Activated T-cell treated with anti-CD3 and anti-CD28 coated beads, Interleukin-2, amount 50 U/mL, for 1 hour (primary cell): ENCODE results near the gene LIN7C.

ENCODE experiments used
- DNase-seq: peaks from one replicate; pipeline ENCODE4 v3.0.0-alpha.2; 2020

LIN7C gene

DNA sequence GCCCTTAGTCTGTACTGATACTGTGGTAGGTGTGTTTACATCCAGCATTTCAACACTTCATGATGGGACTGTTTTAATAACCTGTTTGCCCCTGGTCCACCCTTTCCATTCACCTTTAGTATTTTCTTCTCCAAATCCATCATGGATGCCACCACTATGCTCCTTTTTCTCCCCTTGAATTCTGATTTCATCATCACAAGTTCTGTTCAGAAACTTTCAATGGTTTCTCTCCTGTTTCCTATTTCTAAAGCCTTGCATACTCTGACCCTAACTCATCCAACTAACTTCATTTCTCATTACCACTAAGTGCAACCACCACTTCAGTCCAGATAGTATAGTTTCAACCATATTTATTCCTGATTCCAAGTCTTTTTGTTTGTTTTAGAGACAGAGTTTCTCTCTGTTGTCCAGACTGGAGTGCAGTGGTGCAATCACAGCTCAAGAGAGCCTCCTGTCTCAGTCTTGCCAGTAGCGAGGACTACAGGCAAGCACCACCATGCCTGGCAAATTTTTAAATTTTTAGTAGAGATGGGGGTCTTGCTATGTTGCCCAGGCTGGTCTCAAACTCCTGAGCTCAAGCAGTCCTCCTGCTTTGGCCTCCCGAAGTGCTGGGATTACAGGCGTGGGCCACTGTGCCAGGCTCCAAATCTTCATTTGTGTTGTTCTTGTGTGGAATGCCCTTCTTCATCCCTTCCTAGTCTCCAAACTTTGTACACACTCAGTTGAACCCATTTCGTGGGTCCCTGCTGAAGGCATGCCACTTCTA, 1.2 kb upstream of the LIN7C start:
- no peak for DNase-seq

- DNase-seq: no peak
These were observed 788 bp downstream of the LIN7C start for GRCh38 chr11:27505781-27506180.

DNA sequence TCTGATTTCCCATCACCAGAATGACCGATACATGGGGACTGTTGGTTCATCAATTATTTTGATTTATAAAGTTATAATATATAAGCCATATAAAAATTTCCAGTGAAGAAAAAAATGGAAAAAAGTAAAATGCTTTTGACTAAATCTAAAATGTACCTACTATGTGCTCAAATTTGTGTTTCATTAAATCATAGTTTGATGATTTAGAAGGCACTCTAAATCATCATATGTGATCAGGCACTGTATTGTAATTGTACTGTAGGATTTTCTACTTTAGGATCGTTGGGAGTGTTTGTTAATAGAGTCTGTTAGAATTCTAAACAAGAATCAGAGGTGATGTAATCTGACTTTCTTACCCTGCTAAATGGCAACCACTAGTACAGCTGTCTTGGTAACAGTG, 2.4 kb downstream of the LIN7C start:
- no peak for DNase-seq

DNA sequence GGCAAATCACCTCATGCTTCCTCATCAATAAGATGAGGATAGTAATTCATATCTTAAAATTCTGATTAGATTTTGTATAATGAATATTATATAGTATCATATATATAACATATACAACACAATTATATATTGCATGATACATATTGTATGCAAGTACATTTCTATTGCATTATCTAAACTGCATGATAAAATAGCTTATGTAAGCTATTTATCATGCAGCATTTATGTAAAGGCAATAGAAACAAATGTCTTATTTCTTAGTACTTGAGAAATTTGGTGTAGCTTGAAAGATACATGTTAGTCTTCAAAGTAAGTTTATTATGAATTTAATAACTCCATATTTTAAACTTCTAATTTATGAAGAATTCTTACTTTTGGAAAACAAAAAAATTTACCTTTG, 5.5 kb downstream of the LIN7C start:
- no peak for DNase-seq

GRCh38 chr11:27497911-27498310, 8.7 kb downstream of the LIN7C start:
- no peak for DNase-seq

DNA sequence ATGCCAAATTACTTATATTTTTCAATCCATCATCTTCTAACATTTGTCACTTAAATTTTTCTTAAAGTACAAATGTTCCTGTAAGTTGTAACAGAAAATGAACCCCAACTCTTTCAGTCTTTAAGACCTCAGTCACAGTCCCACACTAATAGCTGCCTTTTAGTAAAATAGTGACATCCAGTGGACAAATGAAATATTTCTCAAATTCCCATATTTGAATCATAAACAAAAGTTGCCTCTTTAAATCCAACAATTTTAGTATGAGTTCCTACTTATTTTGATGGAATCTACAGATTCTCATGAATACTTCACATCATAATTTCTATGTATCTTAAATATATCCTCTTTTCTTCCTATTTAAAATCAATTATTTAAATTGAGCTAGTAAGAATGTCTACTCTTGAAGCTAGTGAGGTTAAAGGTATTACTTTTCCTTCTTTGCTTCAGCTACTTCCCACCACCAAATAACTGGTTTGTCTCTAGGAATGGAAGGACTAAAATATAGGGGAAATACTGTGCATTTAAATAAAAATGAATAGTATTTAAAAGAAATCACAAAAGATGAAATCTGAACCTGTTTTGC, 9.2 kb downstream of the LIN7C start:
- no peak for DNase-seq

- DNase-seq: no peak
These were observed 10.1 kb downstream of the LIN7C start for GRCh38 chr11:27496461-27496860.

DNA sequence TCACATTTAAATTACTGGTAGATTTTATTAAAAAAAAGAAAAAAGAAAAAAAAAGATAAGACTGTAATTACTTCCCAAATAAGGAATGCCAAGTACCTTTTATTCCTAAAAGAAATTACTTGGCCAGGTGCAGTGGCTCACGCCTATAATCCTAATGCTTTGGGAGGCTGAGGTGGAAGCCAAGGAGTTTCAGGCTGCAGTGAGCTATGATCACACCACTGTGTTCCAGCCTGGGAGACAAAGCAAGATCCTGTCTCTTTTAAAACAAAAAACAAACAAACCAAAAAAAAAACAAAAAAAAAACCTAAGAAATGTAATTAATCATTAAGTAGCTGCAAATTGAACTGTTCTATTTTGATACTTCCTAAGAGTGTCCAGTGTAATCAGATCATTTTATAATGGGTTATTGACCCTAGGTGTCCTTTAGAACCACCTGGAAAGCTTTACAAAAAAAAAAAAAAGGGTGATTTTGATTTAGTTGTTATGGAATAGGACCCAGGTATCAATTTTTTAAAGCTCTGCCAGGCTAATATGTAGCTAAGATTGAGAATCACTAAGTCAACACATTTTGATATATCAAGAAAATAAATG, 10.8 kb downstream of the LIN7C start:
- no peak for DNase-seq

- no peak for DNase-seq
These were observed 17.5 kb downstream of the LIN7C start for GRCh38 chr11:27489092-27489491.

DNA sequence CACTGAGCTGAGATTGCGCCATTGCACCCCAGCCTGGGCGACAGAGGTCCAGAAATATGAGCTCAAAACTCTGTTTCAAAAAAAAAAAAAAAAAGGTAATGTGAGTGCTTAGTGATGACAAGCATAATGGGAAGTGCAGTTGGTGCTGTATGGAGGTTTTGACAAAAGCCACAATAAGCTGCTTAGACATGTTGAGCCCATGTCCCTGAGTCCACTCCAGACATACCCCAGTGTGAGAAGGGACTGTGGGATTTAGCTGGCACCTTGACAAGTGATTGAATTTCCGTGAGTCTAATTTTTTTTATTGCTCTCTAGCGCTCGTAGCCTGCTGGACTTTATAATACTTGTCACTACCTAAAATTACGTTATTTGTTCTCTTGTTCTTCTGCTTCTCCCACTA, 18.9 kb downstream of the LIN7C start:
- no peak for DNase-seq

GRCh38 chr11:27485930-27486773, 20.4 kb downstream of the LIN7C start:
- DNase-seq: no peak

DNA sequence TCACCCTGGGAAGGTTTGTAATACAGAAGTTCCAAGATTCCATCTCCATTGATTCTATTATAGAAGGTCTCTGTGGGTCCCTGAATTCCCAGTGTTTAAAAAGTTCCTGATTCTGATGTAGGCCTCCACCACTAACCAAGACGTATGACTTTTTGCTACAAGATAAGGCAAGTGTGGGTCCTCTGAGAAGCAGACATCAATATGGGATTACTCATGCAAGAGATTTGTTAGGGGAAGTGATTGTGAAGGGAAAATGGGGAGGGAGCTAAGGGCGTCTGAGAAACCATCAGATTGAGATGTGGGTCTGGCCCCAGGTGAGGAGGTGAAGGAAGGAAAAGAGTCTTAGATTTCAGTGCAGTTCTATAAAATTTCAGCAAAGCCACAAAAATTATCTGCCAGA, 23.8 kb downstream of the LIN7C start:
- no peak for DNase-seq

- no peak for DNase-seq
These were observed 24.6 kb downstream of the LIN7C start for GRCh38 chr11:27481992-27482391.

DNA sequence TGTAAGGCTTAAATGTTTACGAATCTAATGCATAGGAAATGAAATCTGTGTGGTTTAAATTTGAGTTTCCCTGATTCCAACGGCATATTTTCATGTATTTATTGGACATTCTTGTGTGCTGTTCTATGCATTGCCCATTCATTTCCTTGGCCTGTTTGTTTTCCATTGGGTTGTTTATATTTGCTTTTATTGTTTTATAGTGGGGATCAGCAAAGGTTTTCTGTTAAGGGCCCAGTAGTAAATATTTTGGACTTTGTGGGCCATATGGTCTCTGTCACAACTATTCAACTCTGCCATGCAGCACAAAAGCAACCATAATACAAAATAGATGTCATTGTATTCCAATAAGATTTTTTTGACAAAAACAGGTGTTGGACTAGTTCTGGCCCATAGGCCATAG, 28.7 kb downstream of the LIN7C start:
- no peak for DNase-seq

DNA sequence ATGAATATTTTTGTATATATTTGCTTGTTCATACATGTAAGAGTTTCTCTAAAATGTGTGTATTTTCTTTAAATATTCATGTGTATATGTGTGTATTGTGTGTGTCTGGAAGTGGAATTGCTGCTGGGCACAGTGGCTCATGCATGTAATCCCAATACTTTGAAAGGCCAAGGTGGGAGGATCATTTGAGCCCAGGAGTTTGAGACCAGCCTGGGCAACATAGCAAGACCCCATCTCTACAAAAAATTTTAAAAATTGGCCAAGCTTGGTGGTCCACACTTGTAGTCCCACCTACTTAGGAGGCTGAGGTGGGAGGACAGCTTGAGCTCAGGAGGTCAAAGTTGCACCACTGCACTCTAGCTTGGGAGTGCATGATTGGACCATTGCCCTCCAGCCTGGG, 29.3 kb downstream of the LIN7C start:
- DNase-seq: no peak

DNA sequence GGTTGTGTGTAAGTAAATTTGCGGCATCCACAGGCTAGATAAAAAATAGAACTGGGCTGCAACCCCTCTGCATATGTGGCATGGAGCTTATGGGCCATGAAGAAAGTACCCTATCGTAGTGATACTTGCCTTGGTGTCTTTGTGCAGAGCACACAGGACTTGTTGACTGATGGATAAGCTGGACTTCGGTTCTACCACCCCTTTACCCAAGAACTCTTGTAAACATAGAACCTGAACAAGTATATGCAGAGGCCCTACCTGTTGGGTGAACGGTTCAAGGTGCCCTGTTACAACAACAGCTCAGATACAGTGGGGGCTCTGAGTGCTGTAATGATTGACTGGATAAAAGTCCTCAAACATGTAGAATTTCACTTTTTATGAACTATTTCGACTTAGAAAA, 30.9 kb downstream of the LIN7C start:
- no peak for DNase-seq

DNA sequence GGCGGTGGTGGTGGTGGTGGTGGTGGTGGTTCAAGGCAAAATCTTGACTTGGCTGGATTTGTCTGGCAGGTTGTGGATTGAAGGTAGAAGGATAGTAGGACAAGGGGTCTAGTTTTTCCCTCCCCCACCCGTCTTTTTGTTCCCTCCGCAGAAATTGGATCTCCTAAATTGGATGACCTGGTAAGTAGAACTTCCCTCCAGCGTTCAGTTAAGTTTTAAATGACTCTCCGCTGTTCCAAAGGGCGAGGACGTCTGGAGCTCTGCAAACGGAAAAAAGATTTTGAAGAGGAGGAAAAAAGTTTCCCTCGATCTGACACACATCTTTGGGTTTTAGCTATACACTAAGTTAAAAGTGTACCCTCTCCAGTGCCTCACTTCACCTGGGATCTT, 33.6 kb downstream of the LIN7C start:
- DNase-seq: no peak

DNA sequence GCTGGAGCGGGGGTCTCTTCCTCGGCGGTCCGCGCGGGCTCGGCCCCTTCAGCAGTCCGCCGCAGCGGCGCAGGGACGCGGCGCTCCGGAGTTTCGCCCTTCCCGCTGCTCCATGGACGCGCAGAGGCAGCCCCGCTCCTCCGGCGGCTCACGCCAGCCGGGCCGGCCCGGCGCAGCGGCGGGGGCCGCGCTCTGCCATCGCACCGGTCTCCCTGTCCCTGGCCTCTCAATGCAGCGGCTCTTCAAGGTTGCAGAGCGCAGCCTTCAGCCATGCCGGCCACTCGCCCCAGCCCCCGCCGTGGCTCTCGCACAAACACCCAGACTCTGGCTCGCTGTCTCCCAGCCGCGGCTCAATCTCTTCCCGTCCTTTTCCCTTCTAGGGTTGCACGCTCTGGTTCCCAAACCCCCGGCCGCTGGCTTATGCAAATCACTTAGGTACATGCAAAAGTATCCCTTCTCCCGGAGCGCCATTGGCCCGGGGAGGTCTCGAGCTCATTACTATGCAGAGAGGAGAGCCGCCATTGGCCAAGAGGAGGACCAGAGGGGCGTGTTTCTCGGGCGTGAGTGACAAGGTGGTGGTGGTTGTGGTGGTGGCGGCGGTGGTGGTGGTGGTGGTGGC, 34.1 kb downstream of the LIN7C start, which contains the start of gene LGR4:
TSS of gene LGR4 (minus strand) at position 393 of the 619 bp plus-strand sequence. CDS start 488 bp downstream, outside the sequence.
- DNase-seq: peak; percentile 72

- peak; percentile 25 for DNase-seq
These were observed 34.8 kb downstream of the LIN7C start for GRCh38 chr11:27471589-27472397.

DNA sequence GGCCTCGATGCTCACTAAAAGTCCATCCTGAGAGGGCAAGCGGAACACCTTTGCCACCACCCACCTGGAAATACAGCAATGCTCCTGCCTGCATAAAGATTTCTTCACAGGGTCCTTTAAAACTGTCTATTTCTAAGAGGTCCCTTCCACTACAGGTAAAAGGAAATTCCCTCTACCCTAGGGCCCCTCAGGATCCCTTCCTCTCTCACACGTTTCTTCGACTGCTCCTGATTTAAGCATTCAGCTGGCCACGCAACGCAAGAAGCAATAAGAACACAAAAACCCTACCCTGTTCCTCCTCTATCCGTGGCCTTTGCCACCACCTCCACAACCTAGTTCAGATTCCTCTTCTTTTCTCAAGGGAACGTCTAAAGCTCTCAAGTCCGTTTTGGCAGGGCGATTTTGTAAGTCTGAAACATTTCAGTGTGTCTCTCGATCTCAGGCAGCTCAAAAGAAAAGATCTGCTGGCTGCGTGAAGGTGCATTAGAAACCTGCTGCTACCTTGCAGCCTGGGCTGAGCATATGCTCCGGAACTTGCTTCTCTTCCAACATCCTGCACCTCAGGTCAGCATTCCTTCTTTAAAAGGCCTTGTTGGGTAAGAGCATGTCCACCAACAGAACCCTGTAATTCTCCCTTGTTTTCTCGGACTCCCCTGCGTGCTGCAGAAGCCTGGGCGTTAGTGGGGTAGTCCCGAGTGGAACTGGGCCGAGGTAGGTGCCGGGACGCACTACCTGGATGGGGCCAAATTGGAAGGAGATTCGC, 35.6 kb downstream of the LIN7C start:
- no peak for DNase-seq

- DNase-seq: no peak
These were observed 36.4 kb downstream of the LIN7C start for GRCh38 chr11:27470166-27470565.
